Hepatocyte (in vitro differentiated cells): Measurements from ENCODE around the gene ZNF439.

ENCODE experiments used
- EZH2 ChIP-seq: fragments of 200-600 bp; sonication (generic); IDR thresholded peaks from 2 replicates; pipeline ENCODE4 v1.6.1; 2016; ENCODE audit warnings: antibody characterized with exemption, mild to moderate bottlenecking, borderline replicate concordance
- TF ChIP-seq, protein P1 (sequence below): fragments of 200-600 bp; sonication (generic); IDR thresholded peaks from 2 replicates; pipeline ENCODE4 v1.5.1; 2016; ENCODE audit warnings: antibody characterized with exemption, mild to moderate bottlenecking; ENCODE audit not compliant: poor library complexity

DNA sequence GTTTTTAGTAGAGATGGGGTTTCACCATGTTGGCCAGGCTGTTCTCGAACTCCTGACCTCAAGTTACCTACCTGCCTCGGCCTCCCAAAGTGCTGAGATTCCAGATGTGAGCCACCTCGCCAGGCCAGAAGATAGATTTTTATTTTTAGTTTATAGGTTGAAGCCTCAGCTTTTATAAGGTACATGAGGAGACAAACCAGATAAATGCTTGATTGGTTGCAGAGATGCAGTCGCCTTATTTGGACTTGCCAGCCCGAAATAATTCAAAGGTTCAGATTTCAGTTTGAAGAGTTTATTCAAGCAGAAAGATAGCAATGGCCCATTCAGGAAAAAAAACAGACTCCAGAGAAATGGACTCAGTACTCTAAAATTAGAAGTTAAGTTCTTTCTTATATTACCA is 42.1 kb downstream of the ZNF439 start:
- TF ChIP-seq, protein P1, sequence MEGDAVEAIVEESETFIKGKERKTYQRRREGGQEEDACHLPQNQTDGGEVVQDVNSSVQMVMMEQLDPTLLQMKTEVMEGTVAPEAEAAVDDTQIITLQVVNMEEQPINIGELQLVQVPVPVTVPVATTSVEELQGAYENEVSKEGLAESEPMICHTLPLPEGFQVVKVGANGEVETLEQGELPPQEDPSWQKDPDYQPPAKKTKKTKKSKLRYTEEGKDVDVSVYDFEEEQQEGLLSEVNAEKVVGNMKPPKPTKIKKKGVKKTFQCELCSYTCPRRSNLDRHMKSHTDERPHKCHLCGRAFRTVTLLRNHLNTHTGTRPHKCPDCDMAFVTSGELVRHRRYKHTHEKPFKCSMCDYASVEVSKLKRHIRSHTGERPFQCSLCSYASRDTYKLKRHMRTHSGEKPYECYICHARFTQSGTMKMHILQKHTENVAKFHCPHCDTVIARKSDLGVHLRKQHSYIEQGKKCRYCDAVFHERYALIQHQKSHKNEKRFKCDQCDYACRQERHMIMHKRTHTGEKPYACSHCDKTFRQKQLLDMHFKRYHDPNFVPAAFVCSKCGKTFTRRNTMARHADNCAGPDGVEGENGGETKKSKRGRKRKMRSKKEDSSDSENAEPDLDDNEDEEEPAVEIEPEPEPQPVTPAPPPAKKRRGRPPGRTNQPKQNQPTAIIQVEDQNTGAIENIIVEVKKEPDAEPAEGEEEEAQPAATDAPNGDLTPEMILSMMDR, result no peak
- no peak for TF ChIP-seq EZH2
